OCI-M2 (cell line): ENCODE measurements around the gene C12orf42.
"Not testable (repeated sequence)": the region's sequence is repeated elsewhere in the genome, so short reads cannot be mapped to it uniquely, and the experiment has no call there.

ENCODE experiments used
- DNase-seq: peaks from one replicate; lab custom pipeline; 2025; ENCODE audit not compliant: unreplicated experiment; lab: John Stamatoyannopoulos, UW

C12orf42 gene

GRCh38 chr12:103425674-103426073 lies 70.1 kb downstream of the C12orf42 start:
- DNase-seq, result not testable (repeated sequence)

DNA sequence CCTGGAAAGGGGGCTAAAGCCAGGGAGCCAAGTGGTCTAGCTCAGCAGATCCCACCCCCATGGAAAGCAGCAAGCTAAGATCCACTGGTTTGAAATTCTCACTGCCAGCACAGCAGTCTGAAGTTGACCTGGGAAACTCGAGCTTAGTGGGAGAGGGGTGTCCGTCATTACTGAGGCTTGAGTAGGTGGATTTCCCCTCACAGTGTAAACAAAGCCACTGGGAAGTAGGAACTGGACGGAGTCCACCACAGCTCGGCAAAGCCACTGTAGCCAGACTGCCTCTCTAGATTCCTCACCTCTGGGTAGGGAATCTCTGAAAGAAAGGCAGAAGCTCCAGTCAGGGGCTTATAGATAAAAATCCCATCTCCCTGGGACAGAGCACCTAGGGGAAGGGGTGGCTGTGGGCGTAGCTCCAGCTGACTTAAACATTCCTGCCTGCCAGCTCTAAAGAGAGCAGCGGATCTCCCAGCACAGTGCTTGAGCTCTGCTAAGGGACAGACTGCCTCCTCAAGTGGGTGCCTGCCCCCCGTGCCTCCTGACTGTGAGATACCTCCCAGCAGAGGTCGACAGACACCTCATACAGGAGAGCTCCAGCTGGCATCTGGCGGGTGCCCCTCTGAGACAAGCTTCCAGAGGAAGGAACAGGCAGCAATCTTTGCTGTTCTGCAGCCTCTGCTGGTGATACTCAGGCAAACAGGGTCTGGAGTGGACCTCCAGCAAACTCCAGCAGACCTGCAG lies 70.8 kb downstream of the C12orf42 start:
- not testable (repeated sequence) for DNase-seq

DNA sequence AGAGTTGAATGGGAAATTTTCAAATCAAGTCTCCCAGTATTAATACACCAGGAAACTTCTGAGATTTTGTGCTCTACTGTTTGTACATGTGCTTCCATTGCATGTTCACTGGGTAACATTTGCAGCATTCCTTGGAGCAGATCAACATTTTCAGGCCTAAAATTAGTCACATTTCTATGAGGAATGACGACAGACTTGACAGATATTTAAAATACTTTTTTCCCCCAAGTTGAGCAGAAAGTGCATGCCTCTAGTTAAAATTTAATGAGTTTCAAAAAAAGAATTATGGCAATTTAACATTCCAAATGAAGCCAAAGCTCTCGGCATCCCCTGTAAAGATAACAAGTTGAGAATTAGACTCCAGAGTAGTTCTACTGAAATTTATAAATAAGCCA lies 72.3 kb downstream of the C12orf42 start:
- no peak for DNase-seq

- no peak for DNase-seq
Measured at GRCh38 chr12:103422746-103423515, 72.8 kb downstream of the C12orf42 start.

DNA sequence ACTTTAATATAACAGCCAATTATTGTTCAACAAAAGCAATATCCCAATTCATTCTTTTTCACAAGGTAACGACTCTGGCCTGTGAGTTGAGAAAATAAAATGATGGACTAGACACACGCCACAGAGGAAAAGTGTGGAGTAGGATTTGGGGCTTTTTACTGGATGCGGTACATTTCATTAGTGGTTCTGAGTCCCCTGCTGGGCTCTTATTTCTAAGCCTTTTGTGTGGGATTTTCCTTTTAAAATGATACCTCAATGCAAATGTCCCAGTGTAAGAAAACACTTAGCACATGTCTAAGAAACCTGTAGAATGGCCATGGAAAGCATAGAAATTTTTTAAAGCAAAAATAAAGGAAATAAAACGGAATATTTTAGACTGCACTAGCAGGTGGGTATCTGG lies 73.4 kb downstream of the C12orf42 start:
- no peak for DNase-seq

DNA sequence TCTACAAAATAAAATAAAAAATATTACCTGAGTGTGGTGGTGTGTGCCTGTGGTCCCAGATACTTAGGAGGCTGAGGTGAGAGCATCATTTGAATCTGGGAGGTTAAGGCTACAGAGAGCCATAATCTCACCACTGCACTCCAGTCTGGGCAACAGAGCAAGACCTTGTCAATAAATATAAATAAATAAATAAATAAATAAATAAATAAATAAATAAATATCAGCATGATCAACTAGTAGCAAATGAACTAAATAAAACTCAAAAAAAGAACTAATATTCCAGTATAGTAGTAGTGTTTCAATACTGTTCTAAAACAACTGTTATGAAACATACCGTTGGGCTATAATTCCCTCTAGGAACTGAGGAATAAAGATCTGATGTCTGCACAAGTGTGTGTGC lies 74.4 kb downstream of the C12orf42 start:
- no peak for DNase-seq

GRCh38 chr12:103415681-103416080 lies 80.1 kb downstream of the C12orf42 start:
- no peak for DNase-seq

GRCh38 chr12:103401421-103401820 lies 94.3 kb downstream of the C12orf42 start:
- DNase-seq, result no peak

DNA sequence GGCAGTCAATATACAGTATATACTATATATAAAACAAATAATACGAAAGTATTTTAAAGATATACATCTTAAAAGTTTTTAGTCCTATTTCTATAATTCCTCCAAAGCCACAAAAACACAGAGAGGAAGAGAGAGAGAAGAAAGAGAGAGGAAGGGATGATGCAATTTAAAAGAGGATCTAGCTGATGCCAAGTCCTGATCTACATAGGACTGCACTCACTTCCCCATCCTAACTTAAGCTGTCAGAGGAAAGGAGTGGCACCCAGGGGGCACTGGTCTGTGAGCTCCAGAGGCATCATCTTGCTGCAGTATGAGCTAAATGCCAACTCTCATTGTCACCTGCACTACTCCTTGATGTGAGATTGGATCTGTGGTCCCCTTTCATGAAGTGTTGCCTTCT lies 95.8 kb downstream of the C12orf42 start:
- DNase-seq, result no peak

DNA sequence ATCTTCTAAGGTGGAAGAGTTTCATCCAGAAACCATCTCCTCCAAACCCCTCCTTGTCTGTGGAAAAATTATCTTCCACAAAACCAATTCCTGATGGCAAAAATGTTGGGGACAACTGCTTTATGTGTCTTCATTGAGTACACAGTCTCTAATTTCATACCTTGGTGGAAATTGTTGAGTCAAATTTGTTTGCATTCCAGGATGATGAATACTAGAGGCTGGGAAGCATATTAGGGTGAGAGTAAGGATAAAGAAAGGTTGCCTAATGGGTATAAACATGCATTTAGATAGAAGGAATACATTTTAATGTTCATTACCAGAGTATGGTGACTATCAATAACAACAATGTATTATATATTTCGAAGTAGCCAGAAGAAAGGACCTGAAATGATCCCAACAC lies 98.2 kb downstream of the C12orf42 start:
- DNase-seq, result no peak

DNA sequence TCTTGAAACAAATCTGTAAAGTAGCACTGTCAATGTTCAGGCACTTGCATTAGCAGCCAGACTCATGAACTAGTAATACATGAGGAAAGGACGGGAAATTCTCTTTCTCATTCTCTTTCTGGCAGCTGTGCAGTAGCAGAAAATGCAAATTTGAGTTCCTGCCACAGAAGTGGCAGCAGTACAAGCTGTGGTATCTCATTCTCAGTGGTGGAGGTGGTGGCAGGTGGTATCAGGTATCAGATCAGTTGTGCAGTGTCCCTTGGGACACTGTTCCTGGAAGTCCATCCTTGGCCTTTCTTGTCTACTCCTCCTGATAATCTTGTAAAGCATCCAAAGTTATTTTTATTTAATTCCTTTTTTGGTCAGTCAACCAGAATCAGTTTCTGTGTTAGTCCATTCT lies 103.0 kb downstream of the C12orf42 start:
- DNase-seq, result no peak

- DNase-seq, result no peak
Measured at GRCh38 chr12:103391103-103391502, 104.7 kb downstream of the C12orf42 start.

- no peak for DNase-seq
Measured at GRCh38 chr12:103387385-103387784, 108.4 kb downstream of the C12orf42 start.

DNA sequence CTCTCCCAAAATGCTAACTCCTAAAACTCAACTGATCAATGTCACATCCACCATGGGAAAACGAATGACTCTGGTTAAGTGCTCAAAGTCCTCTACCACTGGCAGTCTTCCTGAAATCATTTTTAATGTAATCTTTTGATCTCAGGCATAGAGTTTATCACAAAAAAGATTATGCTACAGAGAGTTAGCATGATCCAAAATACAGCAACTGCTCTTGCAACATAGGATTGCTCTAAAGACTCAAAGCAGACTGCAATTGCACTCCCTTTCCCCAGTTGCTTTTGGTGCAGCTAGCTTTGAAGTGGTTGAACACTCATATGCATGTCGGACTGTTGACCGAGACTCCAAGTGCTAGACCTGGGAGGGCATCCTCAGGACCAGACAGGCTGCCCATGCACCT lies 109.3 kb downstream of the C12orf42 start:
- no peak for DNase-seq

DNA sequence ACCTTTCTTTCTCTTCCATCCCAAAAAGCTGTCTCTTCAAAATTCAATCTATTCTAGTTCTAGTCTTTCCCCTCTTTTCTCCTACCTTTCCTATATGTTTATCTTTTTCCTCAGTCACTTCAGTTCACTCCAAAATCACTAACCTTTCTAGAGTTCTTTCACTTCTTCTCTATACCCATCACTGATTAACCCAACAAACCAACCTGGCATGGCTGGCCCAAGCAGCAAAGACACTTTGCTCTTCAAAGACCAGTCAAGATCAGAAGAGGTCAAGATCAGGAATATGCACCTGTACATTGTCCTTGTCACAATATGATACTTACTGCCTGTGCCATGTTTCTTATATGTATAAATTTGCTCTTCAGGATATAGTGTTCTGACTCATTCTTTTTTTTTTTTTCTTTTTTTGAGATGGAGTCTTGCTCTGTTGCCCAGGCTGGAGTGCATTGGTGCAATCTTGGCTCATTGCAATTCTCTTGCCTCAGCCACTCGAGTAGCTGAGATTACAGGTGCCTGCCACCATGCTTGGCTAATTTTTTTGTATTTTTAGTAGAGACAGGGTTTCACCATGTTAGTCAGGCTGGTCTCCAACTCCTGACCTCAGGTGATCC lies 112.9 kb downstream of the C12orf42 start:
- DNase-seq, result no peak

GRCh38 chr12:103382119-103382518 lies 113.6 kb downstream of the C12orf42 start:
- no peak for DNase-seq

DNA sequence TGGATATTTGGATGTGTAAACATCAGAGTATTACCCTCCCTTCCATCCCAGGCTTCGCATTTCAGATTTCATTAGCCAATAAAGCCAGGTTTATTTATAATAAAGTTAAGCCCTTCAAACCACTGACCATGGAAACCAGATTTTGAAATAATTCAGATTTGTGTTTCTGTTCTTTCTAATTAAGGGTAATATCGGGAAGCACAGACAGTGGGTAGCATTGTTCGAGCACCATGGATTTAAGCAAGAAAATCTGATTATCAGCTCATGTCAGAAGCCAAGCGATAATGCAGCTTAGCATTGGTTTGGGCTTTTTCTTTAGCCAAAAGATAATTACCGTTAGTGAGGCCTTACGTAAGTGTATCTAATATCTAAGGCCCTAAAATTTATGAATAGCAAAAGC lies 116.1 kb downstream of the C12orf42 start:
- DNase-seq, result no peak

GRCh38 chr12:103373088-103373523 lies 122.7 kb downstream of the C12orf42 start:
- no peak for DNase-seq

- no peak for DNase-seq
Measured at GRCh38 chr12:103369929-103370328, 125.8 kb downstream of the C12orf42 start.

GRCh38 chr12:103368167-103368566 lies 127.6 kb downstream of the C12orf42 start:
- DNase-seq, result no peak

- DNase-seq, result no peak
Measured at GRCh38 chr12:103354403-103354802, 141.4 kb downstream of the C12orf42 start.

DNA sequence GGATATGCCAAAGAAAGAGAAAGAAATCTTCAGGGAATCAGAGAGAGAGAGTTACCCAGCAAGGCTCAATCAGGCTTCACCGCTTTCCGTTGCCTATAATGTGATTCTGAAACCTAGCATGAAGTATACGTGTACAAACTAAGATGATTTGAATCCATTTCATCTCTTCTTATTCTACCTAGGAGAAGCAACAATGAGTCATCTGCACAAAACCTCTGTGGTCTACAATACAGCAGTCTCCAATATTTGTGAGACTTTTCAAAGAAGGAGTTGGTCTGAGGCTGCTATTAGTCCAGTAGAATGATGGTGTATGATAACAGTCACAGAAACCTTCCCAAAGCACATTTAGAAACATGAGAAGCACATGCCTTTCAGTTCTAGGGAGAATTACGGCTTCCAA lies 141.9 kb downstream of the C12orf42 start:
- DNase-seq, result no peak
